Right lobe of liver (tissue), 4 donors: ENCODE measurements around the gene MAML2.

Source experiments
- CTCF ChIP-seq, 4 donors: fragments of 200-600 bp in 3 of 4; fragments of 450-650 bp in 1 of 4; IDR thresholded peaks; one replicate each; pipeline versions ENCODE4 v1.5.1 to v1.8.0; 2016 to 2022; ENCODE audit warnings: antibody characterized with exemption in 4 of 4, mild to moderate bottlenecking in 2 of 4
- POLR2A ChIP-seq: fragments of 450-650 bp; IDR thresholded peaks from one replicate; pipeline ENCODE4 v1.6.1; 2017; ENCODE audit warnings: antibody characterized with exemption, mild to moderate bottlenecking
- donor health status: DM: no; HTN: no; CAD: no.
- donor health status: DM: no; HTN: no; CAD: no.
- donor health status: DM: no; HTN: yes; CAD: no.

DNA sequence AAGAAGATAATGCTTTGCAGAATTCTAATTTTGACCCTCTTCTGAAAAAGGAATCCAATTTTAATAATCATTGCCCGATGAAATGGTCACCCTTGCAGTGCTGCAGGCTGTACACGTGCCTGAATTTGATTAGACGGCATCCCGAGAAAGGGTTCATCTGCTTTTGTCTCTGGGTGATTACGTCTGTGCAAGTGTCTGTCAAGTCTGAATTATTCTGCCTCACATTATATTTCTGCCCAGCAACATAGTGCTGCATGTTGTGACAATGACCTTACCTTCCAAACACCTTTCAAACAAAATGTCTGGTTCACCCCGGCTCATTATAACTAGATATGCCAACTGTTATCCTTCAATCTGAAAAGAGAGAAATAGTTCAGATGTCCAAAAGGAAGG lies 164.1 kb downstream of the MAML2 start:
- TF ChIP-seq CTCF (IDR thresholded peaks at IDR 0.05) (no peak), POLR2A (no peak)
